ENCODE measurements around the gene LRCH2.
"Not testable (repeated sequence)": the region's sequence is repeated elsewhere in the genome, so short reads cannot be mapped to it uniquely, and the experiment has no call there.

The LRCH2 gene

GRCh38 chrX:115233497-115234455 is at the start of gene LRCH2:
Gene LRCH2, minus strand, starts transcription at chrX:115234096. Its CDS starts 55 bp downstream, at chrX:115234041.
- DNase-seq (ENCODE audit: low spot score): peak; percentile 70

- no peak for DNase-seq (ENCODE audit: low spot score)
Observed at GRCh38 chrX:115269051-115269683, 35.3 kb upstream of the LRCH2 start.

- no peak for DNase-seq (ENCODE audit: low spot score)
Observed at GRCh38 chrX:115268421-115268820, 34.5 kb upstream of the LRCH2 start.

- DNase-seq (ENCODE audit: low spot score): no peak
Observed at GRCh38 chrX:115266300-115266699, 32.4 kb upstream of the LRCH2 start.

DNA sequence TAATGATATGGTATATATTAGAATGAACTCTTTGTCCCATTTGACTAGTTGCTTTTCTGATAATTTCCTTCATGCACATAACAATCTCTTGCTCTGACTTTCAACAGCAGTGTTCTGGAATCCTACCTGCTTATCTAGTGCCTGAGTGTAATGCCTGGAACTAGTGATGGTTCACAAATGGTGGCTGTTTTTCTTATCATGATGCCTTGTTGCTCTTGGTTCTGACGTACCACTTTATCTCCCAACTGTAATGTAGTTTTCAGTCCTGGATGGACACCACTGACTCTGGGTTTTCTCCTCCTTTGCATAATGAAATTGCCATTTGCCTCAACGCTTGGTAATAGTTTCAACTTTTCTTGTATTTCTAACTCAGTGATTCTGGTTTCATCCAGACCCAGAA is 30.1 kb upstream of the LRCH2 start:
- DNase-seq (ENCODE audit: low spot score): no peak

- no peak for DNase-seq (ENCODE audit: low spot score)
Observed at GRCh38 chrX:115261148-115261547, 27.3 kb upstream of the LRCH2 start.

DNA sequence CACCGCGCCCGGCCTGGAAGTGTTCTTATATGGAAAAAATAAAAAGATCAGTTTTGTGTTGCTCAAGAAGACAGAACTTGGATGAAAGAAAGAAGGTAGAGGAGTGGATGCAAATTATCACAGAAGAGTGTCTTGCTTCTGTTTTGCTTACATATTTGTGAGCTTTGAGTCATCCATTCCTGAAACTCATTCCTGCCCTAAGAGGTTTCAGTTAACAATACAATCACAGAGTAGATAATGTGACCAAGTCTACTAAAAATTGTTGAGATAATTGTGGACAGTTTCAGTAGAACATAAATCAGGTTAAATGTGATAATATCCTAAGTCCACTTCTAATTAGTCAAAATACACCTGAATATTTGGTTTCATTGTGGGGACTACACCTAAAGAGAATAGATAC is 26.4 kb upstream of the LRCH2 start:
- DNase-seq (ENCODE audit: low spot score): no peak

DNA sequence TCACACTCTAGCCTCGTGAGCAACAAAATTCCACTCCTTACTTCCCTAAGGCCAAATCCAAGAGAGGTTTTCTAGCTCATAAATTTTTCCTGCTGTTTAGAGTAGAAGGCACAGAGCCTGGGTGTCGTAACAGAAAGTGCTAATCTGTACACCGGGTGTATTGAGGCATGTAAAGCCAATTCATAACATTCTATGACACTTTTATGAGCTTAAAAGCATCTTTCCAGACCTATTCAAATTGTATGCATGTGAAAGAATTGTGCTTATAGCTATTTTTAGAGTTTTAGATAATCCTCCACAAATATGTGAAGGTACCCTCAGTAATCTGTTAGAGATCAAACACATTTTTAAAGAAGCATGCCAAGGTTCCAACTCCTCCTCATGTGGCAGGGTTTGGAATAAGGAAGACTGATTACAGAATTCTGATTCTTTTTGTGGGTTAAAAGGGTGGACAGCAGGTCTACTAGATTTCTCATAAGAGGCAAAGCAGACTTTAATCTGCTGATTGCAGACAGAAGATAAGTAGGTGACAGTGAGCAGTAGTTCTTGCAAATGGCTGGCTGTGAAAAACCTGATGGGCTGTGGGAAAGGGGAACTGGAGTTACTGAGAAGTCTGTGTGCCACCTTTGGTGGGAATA is 25.5 kb upstream of the LRCH2 start:
- no peak for DNase-seq (ENCODE audit: low spot score)

GRCh38 chrX:115257711-115258110 is 23.8 kb upstream of the LRCH2 start:
- no peak for DNase-seq (ENCODE audit: low spot score)

GRCh38 chrX:115255003-115255402 is 21.1 kb upstream of the LRCH2 start:
- no peak for DNase-seq (ENCODE audit: low spot score)

GRCh38 chrX:115251458-115252233 is 17.8 kb upstream of the LRCH2 start:
- no peak for DNase-seq (ENCODE audit: low spot score)

DNA sequence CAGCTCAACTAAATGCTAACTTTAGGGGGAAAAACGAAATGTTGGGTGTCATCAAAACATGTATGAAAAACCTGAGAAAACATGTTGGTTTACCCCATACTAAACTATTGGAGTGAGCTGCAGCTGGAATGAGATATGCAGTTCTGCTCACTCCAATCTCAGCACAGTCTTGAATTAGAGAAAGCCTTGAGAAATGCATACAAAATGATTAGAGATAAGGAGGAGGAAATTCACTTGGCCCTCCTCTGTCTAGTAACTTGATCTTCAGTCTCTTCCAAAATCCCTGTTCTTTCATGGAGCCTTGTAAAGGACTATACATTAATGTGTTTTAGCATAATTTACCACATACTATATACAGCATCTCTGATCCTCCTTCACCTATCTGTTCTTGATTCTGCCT is 3.2 kb upstream of the LRCH2 start:
- DNase-seq (ENCODE audit: low spot score): no peak

- DNase-seq (ENCODE audit: low spot score): no peak
Observed at GRCh38 chrX:115236560-115236959, 2.7 kb upstream of the LRCH2 start.

GRCh38 chrX:115234461-115234860 is 565 bp upstream of the LRCH2 start:
- DNase-seq (ENCODE audit: low spot score): no peak

GRCh38 chrX:115232933-115233496 is 881 bp downstream of the LRCH2 start:
- no peak for DNase-seq (ENCODE audit: low spot score)

DNA sequence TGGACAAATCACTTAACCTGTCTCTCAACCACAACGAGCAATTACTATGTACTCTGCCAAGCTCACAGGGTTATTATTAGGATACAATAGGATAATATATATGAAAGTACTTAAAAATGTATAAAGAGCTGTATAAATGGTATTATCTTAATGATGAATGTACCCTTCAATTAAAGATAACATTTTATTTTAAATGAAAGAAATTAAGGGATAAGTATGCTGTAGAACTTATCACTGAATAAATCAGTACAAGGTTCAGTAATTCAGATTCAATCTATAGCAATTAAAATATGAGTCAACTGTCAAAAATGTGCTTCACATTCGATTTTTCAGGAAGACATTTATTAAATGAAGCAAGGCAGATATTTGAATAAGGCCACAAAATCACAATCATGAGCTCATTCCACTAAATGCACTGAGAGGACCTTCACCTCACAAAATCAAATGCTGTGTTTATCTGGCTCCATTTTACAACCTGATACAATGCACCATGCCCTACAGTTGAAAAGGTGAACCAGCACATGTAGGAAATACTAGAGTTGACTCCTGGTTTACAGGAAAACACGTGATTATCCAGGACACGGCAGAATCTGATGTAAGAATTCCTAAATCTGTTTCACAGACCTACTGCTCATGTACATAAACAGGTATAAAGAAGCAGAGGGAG is 4.4 kb downstream of the LRCH2 start:
- DNase-seq (ENCODE audit: low spot score): no peak

- no peak for DNase-seq (ENCODE audit: low spot score)
Observed at GRCh38 chrX:115226929-115227328, 7.0 kb downstream of the LRCH2 start.

DNA sequence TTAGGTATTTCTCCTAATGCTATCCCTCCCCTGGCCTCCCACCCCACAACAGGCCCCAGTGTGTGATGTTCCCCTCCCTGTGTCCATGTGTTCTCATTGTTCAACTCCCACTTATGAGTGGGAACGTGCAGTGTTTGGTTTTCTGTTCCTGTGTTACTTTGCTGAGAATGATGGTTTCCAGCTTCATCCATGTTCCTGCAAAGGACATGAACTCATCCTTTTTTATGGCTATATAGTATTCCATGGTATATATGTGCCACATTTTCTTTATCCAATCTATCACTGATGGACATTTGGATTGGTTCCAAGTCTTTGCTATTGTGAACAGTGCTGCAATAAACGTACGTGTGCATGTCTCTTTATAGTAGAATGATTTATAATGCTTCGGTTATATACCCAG is 16.6 kb downstream of the LRCH2 start:
- DNase-seq (ENCODE audit: low spot score): not testable (repeated sequence)

- DNase-seq (ENCODE audit: low spot score): no peak
Observed at GRCh38 chrX:115214605-115215004, 19.3 kb downstream of the LRCH2 start.

- no peak for DNase-seq (ENCODE audit: low spot score)
Observed at GRCh38 chrX:115214151-115214550, 19.7 kb downstream of the LRCH2 start.

- not testable (repeated sequence) for DNase-seq (ENCODE audit: low spot score)
Observed at GRCh38 chrX:115209547-115209946, 24.3 kb downstream of the LRCH2 start.

All from left forelimb (tissue), 1 donor.